Panc1 (cell line): ENCODE data around the gene MFF. TPM values are rescaled to one million over a fixed set of nuclear protein-coding genes. Genes with fewer than 3 reads are reported as not detected.

Source experiments
- ATAC-seq: fragments of 200-7000 bp; cut with Tn5 transposase; 2 replicates; pipeline ENCODE4 v1.9.1; 2020; ENCODE audit warnings: mild to moderate bottlenecking, moderate library complexity
- BruUV-seq: library from RNA; stranded (reverse); fragments of 400-500 nt; replicated peaks from 2 replicates; lab custom pipeline; 2021; lab: Mats Ljungman, UMichigan
- CTCF ChIA-PET: fragments of 300-600 bp; sonication (Branson Sonifier 250); formaldehyde crosslinking; loops from one replicate; lab custom pipeline; 2022; ENCODE audit warnings: antibody characterized with exemption; lab: Charles Lee
- POLR2A ChIA-PET: fragments of 300-600 bp; sonication (Branson Sonifier 250); formaldehyde crosslinking; loops from one replicate; lab custom pipeline; 2022; ENCODE audit warnings: antibody characterized with exemption; lab: Charles Lee
- DNase-seq: peaks from one replicate; pipeline ENCODE4 v3.0.0-alpha.2; 2010; ENCODE audit warnings: low read depth, low spot score
- H3K27ac ChIP-seq: 2 replicates; pipeline ENCODE4 v1.5.1; 2011; ENCODE audit warnings: mild to moderate bottlenecking, low read length, inconsistent platforms
- H3K27me3 ChIP-seq: fragments of 200-500 bp; sonication (Bioruptor generic); 2 replicates; pipeline ENCODE4 v1.6.0; 2014; ENCODE audit warnings: low read length, inconsistent platforms; ENCODE audit not compliant: control insufficient read depth, insufficient read depth
- H3K36me3 ChIP-seq: fragments of 200-500 bp; sonication (Bioruptor generic); 2 replicates; pipeline ENCODE4 v1.5.1; 2014; ENCODE audit warnings: inconsistent platforms, mild to moderate bottlenecking, low read length, moderate library complexity; ENCODE audit not compliant: control insufficient read depth, insufficient read depth
- H3K4me1 ChIP-seq: 2 replicates; pipeline ENCODE4 v1.5.1; 2011; ENCODE audit warnings: inconsistent platforms, mild to moderate bottlenecking, low read length, moderate library complexity; ENCODE audit not compliant: control insufficient read depth, insufficient read depth
- H3K4me3 ChIP-seq, 2 experiments: 2 replicates each; pipeline ENCODE4 v1.5.1; 2011 to 2012; ENCODE audit warnings: low read depth in 2 of 2, low read length in 2 of 2, mild to moderate bottlenecking in 2 of 2, inconsistent platforms in 1 of 2, moderate library complexity in 1 of 2
- H3K9me3 ChIP-seq: fragments of 200-500 bp; sonication (Bioruptor generic); 2 replicates; pipeline ENCODE4 v1.5.1; 2014; ENCODE audit warnings: low read depth, mild to moderate bottlenecking, inconsistent platforms, low read length, moderate library complexity; ENCODE audit not compliant: control insufficient read depth, insufficient read depth
- POLR2AphosphoS5 ChIP-seq: IDR thresholded peaks from 2 replicates; pipeline ENCODE4 v1.6.1; 2012; ENCODE audit warnings: mild to moderate bottlenecking, low read depth, low read length, moderate library complexity
- REST ChIP-seq, 2 experiments: IDR thresholded peaks; 2 replicates each; pipeline ENCODE4 v1.6.1; 2011 to 2012; ENCODE audit warnings: low read depth in 2 of 2, control low read depth in 1 of 2, low read length in 1 of 2, mild to moderate bottlenecking in 1 of 2, moderate library complexity in 1 of 2; ENCODE audit not compliant: insufficient read depth in 1 of 2
- SIN3A ChIP-seq: IDR thresholded peaks from 2 replicates; pipeline ENCODE4 v1.6.1; 2012; ENCODE audit warnings: low read depth, mild to moderate bottlenecking, low read length, moderate library complexity, borderline replicate concordance; ENCODE audit not compliant: insufficient read depth
- TCF7L2 ChIP-seq: IDR thresholded peaks from 2 replicates; pipeline ENCODE4 v1.6.1; 2011; ENCODE audit warnings: mild to moderate bottlenecking, low read depth, low read length, inconsistent platforms
- in situ Hi-C: cut with HindIII; loops from 2 replicates; pipeline ENCODE4 v1.10.0; 2016; ENCODE audit warnings: low sequenced_read_pairs, low pct_unique_long_range_greater_than_20kb
- intact Hi-C: fragments of 100-400 bp; cut with micrococcal nuclease; formaldehyde crosslinking; loops from one replicate; pipeline ENCODE4 v1.10.0; 2022; ENCODE audit not compliant: unreplicated experiment
- total RNA-seq: library from RNA; stranded (reverse); gene quantifications from one replicate; pipeline ENCODE4 v1.2.1, GENCODE V29; 2021; ENCODE audit not compliant: unreplicated experiment
- TF ChIP-seq, protein P1 (sequence below): fragments of 450-650 bp; IDR thresholded peaks from 2 replicates; pipeline ENCODE4 v1.5.1; 2017; ENCODE audit warnings: mild to moderate bottlenecking

MFF gene
- total RNA-seq, 1 experiment from 2014 or later, result 60.6 TPM

- TSS peak; percentile 91 for BruUV-seq
- Histone ChIP-seq H3K4me1 (peaks cover 21% of the 10 kb centered on the region), H3K27me3 (no peaks in the 10 kb centered on the region), H3K27ac (peak overlapping the region; percentile 98), H3K9me3 (no peaks in the 10 kb centered on the region; the same call in 1 of the 2 replicates), H3K4me3 (peak overlapping the region; percentile 77 to 97), H3K36me3 (peaks cover 7% of the 10 kb centered on the region; the same call in 1 of the 2 replicates)
- ChIA-PET CTCF (no interaction called here), POLR2A (no interaction called here)
- DNase-seq (peak; percentile 30), ATAC-seq (peak; percentile 43)
- intact Hi-C loops (no loop called here), in situ Hi-C loops (no loop called here)
- TF ChIP-seq, protein P1, sequence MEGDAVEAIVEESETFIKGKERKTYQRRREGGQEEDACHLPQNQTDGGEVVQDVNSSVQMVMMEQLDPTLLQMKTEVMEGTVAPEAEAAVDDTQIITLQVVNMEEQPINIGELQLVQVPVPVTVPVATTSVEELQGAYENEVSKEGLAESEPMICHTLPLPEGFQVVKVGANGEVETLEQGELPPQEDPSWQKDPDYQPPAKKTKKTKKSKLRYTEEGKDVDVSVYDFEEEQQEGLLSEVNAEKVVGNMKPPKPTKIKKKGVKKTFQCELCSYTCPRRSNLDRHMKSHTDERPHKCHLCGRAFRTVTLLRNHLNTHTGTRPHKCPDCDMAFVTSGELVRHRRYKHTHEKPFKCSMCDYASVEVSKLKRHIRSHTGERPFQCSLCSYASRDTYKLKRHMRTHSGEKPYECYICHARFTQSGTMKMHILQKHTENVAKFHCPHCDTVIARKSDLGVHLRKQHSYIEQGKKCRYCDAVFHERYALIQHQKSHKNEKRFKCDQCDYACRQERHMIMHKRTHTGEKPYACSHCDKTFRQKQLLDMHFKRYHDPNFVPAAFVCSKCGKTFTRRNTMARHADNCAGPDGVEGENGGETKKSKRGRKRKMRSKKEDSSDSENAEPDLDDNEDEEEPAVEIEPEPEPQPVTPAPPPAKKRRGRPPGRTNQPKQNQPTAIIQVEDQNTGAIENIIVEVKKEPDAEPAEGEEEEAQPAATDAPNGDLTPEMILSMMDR, result no peak
- TF ChIP-seq REST (IDR thresholded peaks at IDR 0.05; ENCODE audit: insufficient read depth in 1 of 2, low read depth in 2 of 2, low read length in 1 of 2) (no peak), TCF7L2 (no peak), SIN3A (no peak), POLR2AphosphoS5 (no peak)
Measured at GRCh38 chr2:227324642-227324994, 433 bp upstream of the MFF start.

GRCh38 chr2:227325839-227326195 lies 766 bp downstream of the MFF start:
- intact Hi-C loops, result loop anchor here (5.0 kb wide), 1 partner anchor 194 kb away; no protein-coding TSS in a partner anchor
- peak overlapping the region; percentile 98 for H3K27ac ChIP-seq
- H3K4me3 ChIP-seq, result peak overlapping the region; percentile 77 to 97
- TF ChIP-seq REST (IDR thresholded peaks at IDR 0.05; ENCODE audit: insufficient read depth in 1 of 2, low read depth in 2 of 2, low read length in 1 of 2) (no peak), TCF7L2 (no peak), SIN3A (no peak), POLR2AphosphoS5 (no peak)
- TF ChIP-seq, protein P1, result no peak
- ChIA-PET CTCF (no interaction called here), POLR2A (no interaction called here)
- no peaks in the 10 kb centered on the region; the same call in 1 of the 2 replicates for H3K9me3 ChIP-seq
- DNase-seq (no peak), ATAC-seq (peak; percentile 52)
- peaks cover 8% of the 10 kb centered on the region for H3K36me3 ChIP-seq
- no TSS peak for BruUV-seq
- H3K4me1 ChIP-seq, result peaks cover 21% of the 10 kb centered on the region
- no peaks in the 10 kb centered on the region for H3K27me3 ChIP-seq
- in situ Hi-C loops, result no loop called here
